ENCODE data around the gene TRAF1. TPM values are rescaled to one million over a fixed set of nuclear protein-coding genes. Genes with fewer than 3 reads are reported as not detected.

The TRAF1 gene
- total RNA-seq, 1 experiment from 2014 or later = 4.7 TPM

GRCh38 chr9:120904978-120905301 lies 21.7 kb downstream of the TRAF1 start:
- CTCF ChIA-PET = no interaction called here
- no peaks in the 10 kb centered on the region for H3K4me1 ChIP-seq (ENCODE audit: control insufficient read depth, insufficient read depth, low read length)

GRCh38 chr9:120904061-120904977 lies 22.3 kb downstream of the TRAF1 start:
- Histone ChIP-seq H3K27me3 (ENCODE audit: control insufficient read depth, insufficient read depth, low read length) (no peaks in the 10 kb centered on the region), H3K9me3 (ENCODE audit: control insufficient read depth, insufficient read depth, low read depth, low read length) (no peaks in the 10 kb centered on the region), H3K4me3 (ENCODE audit: low read depth in 2 of 2, low read length in 2 of 2) (no peak overlapping the region), H3K36me3 (ENCODE audit: control insufficient read depth, insufficient read depth, low read length) (no peaks in the 10 kb centered on the region), H3K27ac (ENCODE audit: low read length) (no peak overlapping the region), H3K4me1 (ENCODE audit: control insufficient read depth, insufficient read depth, low read length) (no peaks in the 10 kb centered on the region)
- POLR2A ChIA-PET = no interaction called here
- no TSS peak for BruUV-seq (replicated peaks)
- TF ChIP-seq TCF7L2 (IDR thresholded peaks at IDR 0.05; ENCODE audit: low read depth, low read length) = no peak
- TF ChIP-seq CTCF (IDR thresholded peaks at IDR 0.05) = no peak
- TF ChIP-seq REST (IDR thresholded peaks at IDR 0.05; ENCODE audit: insufficient read depth in 1 of 2, low read depth in 2 of 2, low read length in 1 of 2) = no peak
- no peak for TF ChIP-seq SIN3A (IDR thresholded peaks at IDR 0.05; ENCODE audit: borderline replicate concordance, insufficient read depth, low read depth, low read length)
- no peak for TF ChIP-seq POLR2AphosphoS5 (IDR thresholded peaks at IDR 0.05; ENCODE audit: low read depth, low read length)
- ATAC-seq (no peak), DNase-seq (ENCODE audit: low read depth, low spot score) (no peak)
- in situ Hi-C loops (cut with HindIII; ENCODE audit: low pct_unique_long_range_greater_than_20kb, low sequenced_read_pairs) = no loop called here
- CTCF ChIA-PET = no interaction called here
- intact Hi-C loops (cut with micrococcal nuclease; ENCODE audit: unreplicated experiment) = no loop called here

More at GRCh38 chr9:120904978-120905301, 21.7 kb downstream of the TRAF1 start:
- ATAC-seq = no peak
- POLR2A ChIA-PET = no interaction called here
- in situ Hi-C loops (cut with HindIII; ENCODE audit: low pct_unique_long_range_greater_than_20kb, low sequenced_read_pairs) = no loop called here
- TF ChIP-seq POLR2AphosphoS5 (IDR thresholded peaks at IDR 0.05; ENCODE audit: low read depth, low read length) = no peak
- no peak for TF ChIP-seq TCF7L2 (IDR thresholded peaks at IDR 0.05; ENCODE audit: low read depth, low read length)
- TF ChIP-seq CTCF (IDR thresholded peaks at IDR 0.05) = no peak
- no peak for TF ChIP-seq REST (IDR thresholded peaks at IDR 0.05; ENCODE audit: insufficient read depth in 1 of 2, low read depth in 2 of 2, low read length in 1 of 2)
- TF ChIP-seq SIN3A (IDR thresholded peaks at IDR 0.05; ENCODE audit: borderline replicate concordance, insufficient read depth, low read depth, low read length) = no peak
- Histone ChIP-seq H3K4me3 (ENCODE audit: low read depth in 2 of 2, low read length in 2 of 2) (no peak overlapping the region), H3K27ac (ENCODE audit: low read length) (no peak overlapping the region), H3K27me3 (ENCODE audit: control insufficient read depth, insufficient read depth, low read length) (no peaks in the 10 kb centered on the region), H3K9me3 (ENCODE audit: control insufficient read depth, insufficient read depth, low read depth, low read length) (no peaks in the 10 kb centered on the region), H3K36me3 (ENCODE audit: control insufficient read depth, insufficient read depth, low read length) (no peaks in the 10 kb centered on the region)
- no TSS peak for BruUV-seq (replicated peaks)
- DNase-seq (ENCODE audit: low read depth, low spot score) = no peak
- intact Hi-C loops (cut with micrococcal nuclease; ENCODE audit: unreplicated experiment) = no loop called here

Data from Panc1 (cell line).